H1 (cell line): ENCODE measurements around the gene NR2F2. TPM values are rescaled to one million over a fixed set of nuclear protein-coding genes. Genes with fewer than 3 reads are reported as not detected.

ENCODE experiments used
- ASH2L ChIP-seq: fragments of 200-600, 300-600 bp; sonication (generic); IDR thresholded peaks from one replicate; pipeline ENCODE4 v1.7.1; 2017; ENCODE audit warnings: low read length
- BACH1 ChIP-seq: IDR thresholded peaks from 2 replicates; pipeline ENCODE4 v1.6.1; 2012; ENCODE audit warnings: low read length, improper control_type of control experiment
- CHD2 ChIP-seq: IDR thresholded peaks from 2 replicates; pipeline ENCODE4 v1.6.1; 2012; ENCODE audit warnings: low read length, improper control_type of control experiment
- CREB1 ChIP-seq: IDR thresholded peaks from 2 replicates; pipeline ENCODE4 v1.6.1; 2012; ENCODE audit warnings: inconsistent platforms
- GTF2F1 ChIP-seq: IDR thresholded peaks from 2 replicates; pipeline ENCODE4 v1.6.1; 2012; ENCODE audit warnings: low read depth, low read length, improper control_type of control experiment, borderline replicate concordance
- HDAC2 ChIP-seq, 2 experiments: fragments of 300-600 bp in 1 of 2; sonication (generic) in 1 of 2; IDR thresholded peaks; 2 replicates each; pipeline ENCODE4 v1.6.1; 2011 to 2012; ENCODE audit warnings: low read depth in 2 of 2, low read length in 2 of 2, mild to moderate bottlenecking in 2 of 2, moderate library complexity in 2 of 2, borderline replicate concordance in 1 of 2, inconsistent platforms in 1 of 2
- JUN ChIP-seq: IDR thresholded peaks from 2 replicates; pipeline ENCODE4 v1.6.1; 2011; ENCODE audit warnings: low read depth, mild to moderate bottlenecking, improper control_type of control experiment, low read length
- JUND ChIP-seq: IDR thresholded peaks from 2 replicates; pipeline ENCODE4 v1.6.1; 2011; ENCODE audit warnings: mild to moderate bottlenecking, improper control_type of control experiment, low read length
- KDM1A ChIP-seq: fragments of 200-600, 300-600 bp; sonication (generic); IDR thresholded peaks from 2 replicates; pipeline ENCODE4 v1.7.1; 2016; ENCODE audit warnings: mild to moderate bottlenecking, low read length, borderline replicate concordance
- MAX ChIP-seq: IDR thresholded peaks from 2 replicates; pipeline ENCODE4 v1.6.1; 2012; ENCODE audit warnings: inconsistent platforms
- POLR2A ChIP-seq, 2 experiments: IDR thresholded peaks; 1 replicate in 1 of 2; 2 replicates in 1 of 2; pipeline ENCODE4 v1.6.1; 2011; ENCODE audit warnings: low read depth in 2 of 2, low read length in 2 of 2, mild to moderate bottlenecking in 2 of 2; ENCODE audit errors: control extremely low read depth in 1 of 2
- POU5F1 ChIP-seq: IDR thresholded peaks from 2 replicates; pipeline ENCODE4 v1.6.1; 2011; ENCODE audit warnings: low read depth, mild to moderate bottlenecking, low read length, moderate library complexity
- RBBP5 ChIP-seq: IDR thresholded peaks from 2 replicates; pipeline ENCODE4 v1.7.1; 2012; ENCODE audit warnings: low read depth, mild to moderate bottlenecking, inconsistent platforms, low read length, moderate library complexity, borderline replicate concordance
- RNF2 ChIP-seq: fragments of 200-900, 300-1000 bp; sonication (generic); IDR thresholded peaks from 2 replicates; pipeline ENCODE4 v1.7.1; 2016; ENCODE audit warnings: borderline replicate concordance, low read depth, mild to moderate bottlenecking, antibody characterized with exemption, low read length; ENCODE audit not compliant: poor library complexity, severe bottlenecking; ENCODE audit errors: missing control alignments
- SIN3A ChIP-seq, 2 experiments: IDR thresholded peaks in 1 of 2; conservative IDR thresholded peaks in 1 of 2; 2 replicates each; pipeline ENCODE4 v1.6.1; 2011 to 2012; ENCODE audit warnings: low read length in 2 of 2, improper control_type of control experiment in 1 of 2, low read depth in 1 of 2, mild to moderate bottlenecking in 1 of 2
- SIRT6 ChIP-seq: IDR thresholded peaks from one replicate; pipeline ENCODE4 v1.7.1; 2012; ENCODE audit warnings: low read length, inconsistent platforms
- SP1 ChIP-seq: IDR thresholded peaks from 2 replicates; pipeline ENCODE4 v1.6.1; 2011; ENCODE audit warnings: low read depth, low read length
- SUZ12 ChIP-seq: fragments of 200-600 bp; sonication (generic); IDR thresholded peaks from 2 replicates; pipeline ENCODE4 v1.6.1; 2012; ENCODE audit warnings: mild to moderate bottlenecking, inconsistent platforms, low read length, moderate library complexity, mixed read lengths
- TCF12 ChIP-seq: IDR thresholded peaks from 2 replicates; pipeline ENCODE4 v1.6.1; 2011; ENCODE audit warnings: low read depth, mild to moderate bottlenecking, low read length
- TEAD4 ChIP-seq: IDR thresholded peaks from 2 replicates; pipeline ENCODE4 v1.6.1; 2012; ENCODE audit warnings: low read depth, low read length, inconsistent platforms, mixed read lengths
- polyA plus RNA-seq, 7 experiments: library from polyadenylated mRNA; depleted of rRNA in 3 of 7; stranded (reverse) in 5 of 7; unstranded in 2 of 7; fragments of >200 nt in 5 of 7; fragments of 200-250 nt in 2 of 7; gene quantifications; 1 replicate in 5 of 7; 2 replicates in 1 of 7; 4 replicates in 1 of 7; pipeline versions ENCODE4 v1.2.1 to v1.2.3, GENCODE V29; 2011 to 2013; ENCODE audit warnings: missing spikeins in 2 of 7, mixed read lengths in 2 of 7
- total RNA-seq: library from RNA; stranded (reverse); fragmentation: NEBNext Ultra II Directional; extraction: Animal tissue kit (Norgen Biotek cat#: 25700); gene quantifications from 2 replicates; pipeline ENCODE4 v1.2.1, GENCODE V29; 2021
- TF ChIP-seq, protein P1 (sequence below), 3 experiments: IDR thresholded peaks; 1 replicate in 2 of 3; 2 replicates in 1 of 3; pipeline versions ENCODE4 v1.5.1 to v1.6.1; 2011; ENCODE audit warnings: low read length in 3 of 3, mild to moderate bottlenecking in 3 of 3, inconsistent platforms in 2 of 3, low read depth in 1 of 3, moderate library complexity in 1 of 3; ENCODE audit not compliant: insufficient read depth in 1 of 3; ENCODE audit errors: control extremely low read depth in 1 of 3

The NR2F2 gene
- total and polyA plus RNA-seq, 2 of the 8 experiments (the other 6 are each of a cell fraction or from before 2014, with no cell fraction given), result 0.03 TPM; not detected in 1

GRCh38 chr15:96356494-96357455 lies 26.3 kb downstream of the NR2F2 start (continued):
- no peak for TF ChIP-seq MAX
- TF ChIP-seq SIRT6, result no peak
- TF ChIP-seq CHD2, result no peak
- peak; percentile 87 for TF ChIP-seq CREB1
- no peak for TF ChIP-seq KDM1A
- peak; percentile 78 for TF ChIP-seq BACH1
- TF ChIP-seq SP1, result peak; percentile 29; the same call in 1 of the 2 replicates
- 0 out of 2 replicates have a peak, but pooled peaks have one; percentile 73 for TF ChIP-seq TCF12
- TF ChIP-seq POU5F1, result no peak
- no peak for TF ChIP-seq GTF2F1
- no peak for TF ChIP-seq JUND
- TF ChIP-seq TEAD4, result 0 out of 2 replicates have a peak, but pooled peaks have one; percentile 18
- TF ChIP-seq HDAC2 (IDR thresholded peaks at IDR 0.05; ENCODE audit: borderline replicate concordance in 1 of 2, low read depth in 2 of 2, low read length in 2 of 2), result peak; percentile 22 to 70; a peak in 2 of 4 replicates
- no peak for TF ChIP-seq POLR2A (IDR thresholded peaks at IDR 0.05; ENCODE audit: control extremely low read depth in 1 of 2, low read depth in 2 of 2, low read length in 2 of 2)
- TF ChIP-seq JUN, result no peak
- TF ChIP-seq RNF2, result peak; percentile 91
- TF ChIP-seq, protein P1, sequence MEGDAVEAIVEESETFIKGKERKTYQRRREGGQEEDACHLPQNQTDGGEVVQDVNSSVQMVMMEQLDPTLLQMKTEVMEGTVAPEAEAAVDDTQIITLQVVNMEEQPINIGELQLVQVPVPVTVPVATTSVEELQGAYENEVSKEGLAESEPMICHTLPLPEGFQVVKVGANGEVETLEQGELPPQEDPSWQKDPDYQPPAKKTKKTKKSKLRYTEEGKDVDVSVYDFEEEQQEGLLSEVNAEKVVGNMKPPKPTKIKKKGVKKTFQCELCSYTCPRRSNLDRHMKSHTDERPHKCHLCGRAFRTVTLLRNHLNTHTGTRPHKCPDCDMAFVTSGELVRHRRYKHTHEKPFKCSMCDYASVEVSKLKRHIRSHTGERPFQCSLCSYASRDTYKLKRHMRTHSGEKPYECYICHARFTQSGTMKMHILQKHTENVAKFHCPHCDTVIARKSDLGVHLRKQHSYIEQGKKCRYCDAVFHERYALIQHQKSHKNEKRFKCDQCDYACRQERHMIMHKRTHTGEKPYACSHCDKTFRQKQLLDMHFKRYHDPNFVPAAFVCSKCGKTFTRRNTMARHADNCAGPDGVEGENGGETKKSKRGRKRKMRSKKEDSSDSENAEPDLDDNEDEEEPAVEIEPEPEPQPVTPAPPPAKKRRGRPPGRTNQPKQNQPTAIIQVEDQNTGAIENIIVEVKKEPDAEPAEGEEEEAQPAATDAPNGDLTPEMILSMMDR (IDR thresholded peaks at IDR 0.05; ENCODE audit: control extremely low read depth in 1 of 3, insufficient read depth in 1 of 3, low read depth in 1 of 3, low read length in 3 of 3), result peak; percentile 69 to 94 (median 87)
- 0 out of 4 replicates have a peak, but pooled peaks of 1 of the 2 experiments have one; percentile 40 for TF ChIP-seq SIN3A (conservative IDR thresholded peaks at IDR 0.05 in 1 of 2, IDR thresholded peaks at IDR 0.05 in 1 of 2; ENCODE audit: low read depth in 1 of 2, low read length in 2 of 2)
- peak; percentile 9 for TF ChIP-seq SUZ12
- TF ChIP-seq RBBP5, result no peak
- peak; percentile 83 for TF ChIP-seq ASH2L
